OCI-M2 (cell line): ENCODE measurements around the gene DPM1.
"Not testable (repeated sequence)": the region's sequence is repeated elsewhere in the genome, so short reads cannot be mapped to it uniquely, and the experiment has no call there.

Source experiments
- DNase-seq: peaks from one replicate; lab custom pipeline; 2025; ENCODE audit not compliant: unreplicated experiment; lab: John Stamatoyannopoulos, UW

DPM1 gene

GRCh38 chr20:50980071-50980681 lies 21.8 kb upstream of the DPM1 start:
- DNase-seq: no peak

GRCh38 chr20:50978533-50978932 lies 20.2 kb upstream of the DPM1 start:
- not testable (repeated sequence) for DNase-seq

- no peak for DNase-seq
Measured at GRCh38 chr20:50977066-50978021, 19.0 kb upstream of the DPM1 start.

- DNase-seq: no peak
Measured at GRCh38 chr20:50975701-50976330, 17.5 kb upstream of the DPM1 start.

GRCh38 chr20:50969912-50970311 lies 11.6 kb upstream of the DPM1 start:
- no peak for DNase-seq

GRCh38 chr20:50969435-50969834 lies 11.1 kb upstream of the DPM1 start:
- DNase-seq: no peak

GRCh38 chr20:50968289-50968688 lies 10.0 kb upstream of the DPM1 start:
- DNase-seq: no peak

- no peak for DNase-seq
Measured at GRCh38 chr20:50967586-50967985, 9.3 kb upstream of the DPM1 start.

GRCh38 chr20:50959543-50960126 lies 1.3 kb upstream of the DPM1 start:
- DNase-seq: no peak

- DNase-seq: peak; percentile 91
Measured at GRCh38 chr20:50958615-50959542, 547 bp upstream of the DPM1 start, which contains the start of gene MOCS3. TSS of gene MOCS3 (plus strand) at chr20:50958818. CDS start at chr20:50958843, 25 bp downstream.

- DNase-seq: no peak
Measured at GRCh38 chr20:50957276-50957675, 1.1 kb downstream of the DPM1 start.

GRCh38 chr20:50953821-50954220 lies 4.5 kb downstream of the DPM1 start:
- no peak for DNase-seq

- no peak for DNase-seq
Measured at GRCh38 chr20:50953196-50953595, 5.1 kb downstream of the DPM1 start.

GRCh38 chr20:50948132-50948785 lies 10.1 kb downstream of the DPM1 start:
- DNase-seq: no peak

GRCh38 chr20:50943069-50943468 lies 15.3 kb downstream of the DPM1 start:
- DNase-seq: no peak

- DNase-seq: no peak
Measured at GRCh38 chr20:50933589-50933988, 24.7 kb downstream of the DPM1 start.

GRCh38 chr20:50932691-50933280 lies 25.5 kb downstream of the DPM1 start:
- no peak for DNase-seq

- DNase-seq: no peak
Measured at GRCh38 chr20:50932016-50932485, 26.3 kb downstream of the DPM1 start.

- peak; percentile 88 for DNase-seq
Measured at GRCh38 chr20:50931306-50932015, 26.9 kb downstream of the DPM1 start, which contains the start of gene ADNP. TSS of gene ADNP (minus strand) at chr20:50931437. CDS start at chr20:50903996, 27,441 bp downstream.
